Nephron progenitor cell (in vitro differentiated cells): ENCODE results near the gene SCFD1.
"Not testable (repeated sequence)": the region's sequence is repeated elsewhere in the genome, so short reads cannot be mapped to it uniquely, and the experiment has no call there.

ENCODE experiments used
- DNase-seq: peaks from one replicate; pipeline ENCODE4 v3.0.0; 2021
- H3K27ac Mint-ChIP-seq: 2 replicates; pipeline ENCODE4 v1.8.0; 2021; ENCODE audit warnings: mild to moderate bottlenecking, moderate library complexity, mixed read lengths
- H3K27me3 Mint-ChIP-seq: 2 replicates; pipeline ENCODE4 v1.8.0; 2021; ENCODE audit warnings: mild to moderate bottlenecking, low read depth, mixed read lengths; ENCODE audit not compliant: poor library complexity
- H3K36me3 Mint-ChIP-seq: 2 replicates; pipeline ENCODE4 v1.8.0; 2021; ENCODE audit warnings: low read depth, mixed read lengths
- H3K4me1 Mint-ChIP-seq: 2 replicates; pipeline ENCODE4 v1.8.0; 2021; ENCODE audit warnings: mixed read lengths
- H3K4me3 Mint-ChIP-seq: 2 replicates; pipeline ENCODE4 v1.8.0; 2021; ENCODE audit warnings: mild to moderate bottlenecking, moderate library complexity, mixed read lengths
- H3K9me3 Mint-ChIP-seq: 2 replicates; pipeline ENCODE4 v1.8.0; 2021; ENCODE audit warnings: mild to moderate bottlenecking, moderate library complexity, mixed read lengths
- CTCF ChIP-seq: fragments of 200-600 bp; sonication (generic); IDR thresholded peaks from 2 replicates; pipeline ENCODE4 v1.5.0; 2021; ENCODE audit warnings: antibody characterized with exemption

Gene SCFD1

GRCh38 chr14:30658645-30659044, 36.5 kb downstream of the SCFD1 start:
- Mint-ChIP-seq H3K27ac (no peak overlapping the region), H3K27me3 (no peaks in the 10 kb centered on the region), H3K36me3 (peaks cover 48% of the 10 kb centered on the region), H3K9me3 (peaks cover 5% of the 10 kb centered on the region), H3K4me3 (no peak overlapping the region), H3K4me1 (no peaks in the 10 kb centered on the region)
- no peak for TF ChIP-seq CTCF
- no peak for DNase-seq

- H3K36me3 Mint-ChIP-seq = peaks cover 73% of the 10 kb centered on the region
- peaks cover 3% of the 10 kb centered on the region for H3K27me3 Mint-ChIP-seq
- H3K4me1 Mint-ChIP-seq = no peaks in the 10 kb centered on the region
- no peak for TF ChIP-seq CTCF
- H3K27ac Mint-ChIP-seq = no peak overlapping the region
- DNase-seq = no peak
- peaks cover 33% of the 10 kb centered on the region for H3K9me3 Mint-ChIP-seq
- no peak overlapping the region for H3K4me3 Mint-ChIP-seq
These were observed 47.5 kb downstream of the SCFD1 start for GRCh38 chr14:30669594-30669993.

GRCh38 chr14:30673071-30673470, 51.0 kb downstream of the SCFD1 start:
- Mint-ChIP-seq H3K36me3 (peaks cover 65% of the 10 kb centered on the region), H3K27me3 (no peaks in the 10 kb centered on the region), H3K4me3 (no peak overlapping the region), H3K4me1 (no peaks in the 10 kb centered on the region), H3K9me3 (no peaks in the 10 kb centered on the region), H3K27ac (no peak overlapping the region)
- TF ChIP-seq CTCF = no peak
- DNase-seq = no peak

GRCh38 chr14:30678926-30679431, 56.9 kb downstream of the SCFD1 start:
- H3K27me3 Mint-ChIP-seq = no peaks in the 10 kb centered on the region
- TF ChIP-seq CTCF = no peak
- no peak overlapping the region for H3K27ac Mint-ChIP-seq
- H3K36me3 Mint-ChIP-seq = peaks cover 77% of the 10 kb centered on the region
- no peak for DNase-seq
- peaks cover 5% of the 10 kb centered on the region for H3K9me3 Mint-ChIP-seq
- H3K4me1 Mint-ChIP-seq = no peaks in the 10 kb centered on the region
- H3K4me3 Mint-ChIP-seq = no peak overlapping the region

- Mint-ChIP-seq H3K36me3 (peaks cover 71% of the 10 kb centered on the region), H3K27me3 (no peaks in the 10 kb centered on the region), H3K9me3 (peaks cover 9% of the 10 kb centered on the region), H3K4me3 (no peak overlapping the region), H3K27ac (no peak overlapping the region), H3K4me1 (no peaks in the 10 kb centered on the region)
- DNase-seq = no peak
- no peak for TF ChIP-seq CTCF
These were observed 57.9 kb downstream of the SCFD1 start for GRCh38 chr14:30680036-30680435.

- not testable (repeated sequence) for H3K4me3 Mint-ChIP-seq, H3K4me1 Mint-ChIP-seq, H3K27ac Mint-ChIP-seq, DNase-seq, H3K27me3 Mint-ChIP-seq, H3K9me3 Mint-ChIP-seq
- H3K36me3 Mint-ChIP-seq = peaks cover 64% of the 10 kb centered on the region
These were observed 58.7 kb downstream of the SCFD1 start for GRCh38 chr14:30680776-30681175.
